ENCODE data around the gene IFNL4.
A peak's percentile ranks its signal among the peaks of the same experiment; 100 is the strongest.
"Not testable (repeated sequence)": the region's sequence is repeated elsewhere in the genome, so short reads cannot be mapped to it uniquely, and the experiment has no call there.

IFNL4 gene

DNA sequence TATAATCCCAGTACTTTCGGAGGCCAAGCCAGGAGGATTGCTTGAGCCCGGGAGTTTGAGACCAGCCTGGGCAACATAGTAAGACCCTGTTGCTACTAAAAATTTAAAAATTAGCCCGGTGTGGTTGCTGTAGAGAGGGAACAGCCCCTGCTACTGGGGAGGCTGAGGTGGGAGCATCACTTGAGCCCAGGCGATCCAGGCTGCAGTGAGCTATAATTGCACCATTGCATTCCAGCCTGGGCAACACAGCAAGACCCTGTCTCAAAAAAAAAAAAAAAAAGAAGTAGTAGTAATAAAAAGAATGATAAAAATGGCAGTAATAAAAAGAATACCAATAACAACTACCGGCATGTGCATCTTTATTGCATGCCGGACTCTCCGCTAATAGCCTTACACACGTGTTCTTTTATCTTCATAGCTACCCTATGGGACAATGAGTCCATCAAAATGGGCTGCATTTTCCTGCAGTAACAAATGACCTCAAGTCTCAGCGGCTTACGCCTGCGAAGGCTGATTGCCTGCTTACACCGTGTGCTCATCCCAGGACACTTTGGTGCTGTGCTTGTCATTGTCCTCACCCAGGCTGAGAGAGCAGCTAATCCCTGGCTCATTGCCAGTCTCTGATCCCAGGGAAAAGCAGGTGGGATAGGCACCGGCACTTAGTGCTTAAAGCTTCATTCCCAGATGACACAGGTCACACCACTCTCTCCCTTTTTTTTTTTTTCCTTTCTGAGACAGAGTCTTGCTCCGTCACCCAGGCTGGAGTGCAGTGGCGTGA is 30.2 kb downstream of the IFNL4 start:
- Histone ChIP-seq H3K23ac (ENCODE audit: low read length) (no peak overlapping the region), H3K36me3 (ENCODE audit: control insufficient read depth, insufficient read depth, low read length) (no peaks in the 10 kb centered on the region), H3K27me3 (ENCODE audit: insufficient read depth, low read length, poor library complexity) (no peaks in the 10 kb centered on the region), H2BK120ac (ENCODE audit: low read depth, low read length) (no peak overlapping the region), H3K4me2 (ENCODE audit: low read length) (no peak overlapping the region), H3K9ac (ENCODE audit: low read length) (no peak overlapping the region), H3K27ac (ENCODE audit: low read depth, low read length) (no peak overlapping the region), H2BK15ac (replicated peaks; ENCODE audit: low read depth) (no peak overlapping the region), H4K5ac (ENCODE audit: low read length) (no peak overlapping the region), H3K4me3 (ENCODE audit: low read length) (no peak overlapping the region), H2AK5ac (ENCODE audit: low read length) (no peak overlapping the region), H3K79me1 (ENCODE audit: low read length) (no peaks in the 10 kb centered on the region), H3K4me1 (ENCODE audit: control insufficient read depth, low read depth, low read length) (no peaks in the 10 kb centered on the region), H4K8ac (ENCODE audit: low read depth, low read length) (no peak overlapping the region), H3K56ac (ENCODE audit: low read length) (no peak overlapping the region), H3K4ac (ENCODE audit: low read depth, low read length) (no peak overlapping the region), H3K18ac (ENCODE audit: low read length) (no peak overlapping the region), H2BK5ac (ENCODE audit: low read length) (no peak overlapping the region), H3K79me2 (ENCODE audit: control insufficient read depth, insufficient read depth, low read length) (no peaks in the 10 kb centered on the region)
- no CpG with 5 or more reads among the region's 15 CpGs for WGBS (ENCODE audit: extremely low coverage, insufficient coverage, low lambda C conversion rate)
- no peak for DNase-seq

DNA sequence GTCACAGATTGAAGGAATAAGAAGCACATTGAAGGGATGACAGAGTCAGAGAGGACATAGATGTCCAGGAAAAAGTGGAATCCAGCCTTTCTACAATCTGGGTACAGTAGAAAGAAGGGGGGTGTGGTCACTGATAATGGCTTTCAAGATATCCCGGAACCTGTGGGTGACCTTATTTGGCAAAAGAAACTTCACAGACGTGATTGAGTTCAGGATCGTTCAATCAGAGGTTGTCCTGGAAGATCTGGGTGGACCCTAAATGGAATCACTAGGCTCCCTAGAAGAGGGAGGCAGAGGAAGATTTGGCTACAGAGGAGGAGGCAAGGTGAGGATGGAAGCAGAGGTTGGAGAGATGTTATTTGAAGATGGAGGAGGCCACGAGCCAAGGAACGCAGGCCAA is 31.6 kb downstream of the IFNL4 start:
- no CpG with 5 or more reads among the region's 5 CpGs for WGBS (ENCODE audit: extremely low coverage, insufficient coverage, low lambda C conversion rate)

DNA sequence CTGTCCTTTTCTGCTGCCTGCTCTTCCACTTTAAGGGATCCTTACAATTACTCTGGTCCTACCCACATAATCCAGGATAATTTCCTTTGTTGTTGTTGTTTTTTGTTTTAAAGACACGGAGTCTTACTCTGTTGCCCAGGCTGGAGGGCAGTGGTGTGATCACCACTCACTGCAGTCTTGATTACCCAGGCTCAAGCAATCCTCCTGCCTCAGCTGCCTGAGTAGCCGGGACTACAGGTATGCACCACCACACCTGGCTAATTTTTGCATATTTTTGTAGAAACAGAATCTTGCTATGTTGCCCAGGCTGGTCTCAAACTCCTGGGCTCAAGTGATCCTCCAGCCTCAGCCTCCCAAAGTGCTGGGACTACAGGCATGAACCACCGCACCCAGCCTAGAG is 33.3 kb downstream of the IFNL4 start:
- not testable (repeated sequence) for H3K4me2 ChIP-seq (ENCODE audit: low read length); H2BK15ac ChIP-seq (replicated peaks; ENCODE audit: low read depth); H3K36me3 ChIP-seq (ENCODE audit: control insufficient read depth, insufficient read depth, low read length); H3K79me1 ChIP-seq (ENCODE audit: low read length); H3K79me2 ChIP-seq (ENCODE audit: control insufficient read depth, insufficient read depth, low read length); H4K5ac ChIP-seq (ENCODE audit: low read length); H3K4me3 ChIP-seq (ENCODE audit: low read length); H2BK5ac ChIP-seq (ENCODE audit: low read length); H3K27me3 ChIP-seq (ENCODE audit: insufficient read depth, low read length, poor library complexity); H3K23ac ChIP-seq (ENCODE audit: low read length); H2BK120ac ChIP-seq (ENCODE audit: low read depth, low read length); H3K9ac ChIP-seq (ENCODE audit: low read length); DNase-seq; H4K8ac ChIP-seq (ENCODE audit: low read depth, low read length); H3K56ac ChIP-seq (ENCODE audit: low read length); H3K18ac ChIP-seq (ENCODE audit: low read length); H3K4ac ChIP-seq (ENCODE audit: low read depth, low read length); H3K4me1 ChIP-seq (ENCODE audit: control insufficient read depth, low read depth, low read length); H3K27ac ChIP-seq (ENCODE audit: low read depth, low read length); H2AK5ac ChIP-seq (ENCODE audit: low read length)
- no CpG with 5 or more reads among the region's 3 CpGs for WGBS (ENCODE audit: extremely low coverage, insufficient coverage, low lambda C conversion rate)

More for the DNA sequence above, 31.6 kb downstream of the IFNL4 start:
- no peak overlapping the region for H4K8ac ChIP-seq (ENCODE audit: low read depth, low read length)
- no peak overlapping the region for H3K4ac ChIP-seq (ENCODE audit: low read depth, low read length)
- H3K27ac ChIP-seq (ENCODE audit: low read depth, low read length), result no peak overlapping the region
- no peak overlapping the region for H3K18ac ChIP-seq (ENCODE audit: low read length)
- no peak overlapping the region for H2BK5ac ChIP-seq (ENCODE audit: low read length)
- no peak overlapping the region for H3K23ac ChIP-seq (ENCODE audit: low read length)
- no peak overlapping the region for H3K9ac ChIP-seq (ENCODE audit: low read length)
- DNase-seq, result no peak
- no peak overlapping the region for H2AK5ac ChIP-seq (ENCODE audit: low read length)
- no peak overlapping the region for H3K4me3 ChIP-seq (ENCODE audit: low read length)
- H3K27me3 ChIP-seq (ENCODE audit: insufficient read depth, low read length, poor library complexity), result no peaks in the 10 kb centered on the region
- H2BK15ac ChIP-seq (replicated peaks; ENCODE audit: low read depth), result no peak overlapping the region
- H2BK120ac ChIP-seq (ENCODE audit: low read depth, low read length), result no peak overlapping the region
- no peaks in the 10 kb centered on the region for H3K79me2 ChIP-seq (ENCODE audit: control insufficient read depth, insufficient read depth, low read length)
- no peak overlapping the region for H4K5ac ChIP-seq (ENCODE audit: low read length)
- no peak overlapping the region for H3K4me2 ChIP-seq (ENCODE audit: low read length)
- no peaks in the 10 kb centered on the region for H3K36me3 ChIP-seq (ENCODE audit: control insufficient read depth, insufficient read depth, low read length)
- H3K79me1 ChIP-seq (ENCODE audit: low read length), result no peaks in the 10 kb centered on the region
- no peak overlapping the region for H3K56ac ChIP-seq (ENCODE audit: low read length)
- no peaks in the 10 kb centered on the region for H3K4me1 ChIP-seq (ENCODE audit: control insufficient read depth, low read depth, low read length)

DNA sequence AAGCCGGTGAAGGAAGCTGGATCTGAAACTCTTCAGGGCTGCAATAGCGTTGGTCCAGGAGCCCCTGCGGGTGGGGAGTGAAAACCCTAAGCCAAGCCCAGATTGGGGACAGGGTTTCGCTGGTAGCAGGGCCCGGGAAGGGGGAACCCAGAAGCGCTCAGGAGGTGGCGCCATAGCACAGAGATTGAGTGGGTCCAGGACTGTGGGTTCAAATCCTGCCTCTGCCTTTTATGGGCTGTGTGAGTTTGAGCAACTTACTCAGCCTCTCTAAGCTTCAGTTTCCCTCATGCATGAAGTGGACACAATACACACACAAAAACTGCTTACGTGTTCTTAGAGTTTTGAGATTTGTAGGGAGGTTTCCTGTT is 36.3 kb downstream of the IFNL4 start:
- Histone ChIP-seq H3K4me2 (ENCODE audit: low read length) (no peak overlapping the region), H3K4ac (ENCODE audit: low read depth, low read length) (no peak overlapping the region), H2AK5ac (ENCODE audit: low read length) (no peak overlapping the region), H3K56ac (ENCODE audit: low read length) (no peak overlapping the region), H3K27ac (ENCODE audit: low read depth, low read length) (no peak overlapping the region), H3K9ac (ENCODE audit: low read length) (no peak overlapping the region), H4K8ac (ENCODE audit: low read depth, low read length) (no peak overlapping the region), H4K5ac (ENCODE audit: low read length) (no peak overlapping the region), H3K36me3 (ENCODE audit: control insufficient read depth, insufficient read depth, low read length) (no peaks in the 10 kb centered on the region), H2BK15ac (replicated peaks; ENCODE audit: low read depth) (no peak overlapping the region), H2BK5ac (ENCODE audit: low read length) (no peak overlapping the region), H3K27me3 (ENCODE audit: insufficient read depth, low read length, poor library complexity) (no peaks in the 10 kb centered on the region), H3K79me2 (ENCODE audit: control insufficient read depth, insufficient read depth, low read length) (no peaks in the 10 kb centered on the region), H3K4me1 (ENCODE audit: control insufficient read depth, low read depth, low read length) (no peaks in the 10 kb centered on the region), H3K18ac (ENCODE audit: low read length) (no peak overlapping the region), H3K79me1 (ENCODE audit: low read length) (no peaks in the 10 kb centered on the region), H2BK120ac (ENCODE audit: low read depth, low read length) (no peak overlapping the region), H3K4me3 (ENCODE audit: low read length) (no peak overlapping the region), H3K23ac (ENCODE audit: low read length) (no peak overlapping the region)
- WGBS (ENCODE audit: extremely low coverage, insufficient coverage, low lambda C conversion rate), result no CpG with 5 or more reads among the region's 8 CpGs
- peak; percentile 59 for DNase-seq

DNA sequence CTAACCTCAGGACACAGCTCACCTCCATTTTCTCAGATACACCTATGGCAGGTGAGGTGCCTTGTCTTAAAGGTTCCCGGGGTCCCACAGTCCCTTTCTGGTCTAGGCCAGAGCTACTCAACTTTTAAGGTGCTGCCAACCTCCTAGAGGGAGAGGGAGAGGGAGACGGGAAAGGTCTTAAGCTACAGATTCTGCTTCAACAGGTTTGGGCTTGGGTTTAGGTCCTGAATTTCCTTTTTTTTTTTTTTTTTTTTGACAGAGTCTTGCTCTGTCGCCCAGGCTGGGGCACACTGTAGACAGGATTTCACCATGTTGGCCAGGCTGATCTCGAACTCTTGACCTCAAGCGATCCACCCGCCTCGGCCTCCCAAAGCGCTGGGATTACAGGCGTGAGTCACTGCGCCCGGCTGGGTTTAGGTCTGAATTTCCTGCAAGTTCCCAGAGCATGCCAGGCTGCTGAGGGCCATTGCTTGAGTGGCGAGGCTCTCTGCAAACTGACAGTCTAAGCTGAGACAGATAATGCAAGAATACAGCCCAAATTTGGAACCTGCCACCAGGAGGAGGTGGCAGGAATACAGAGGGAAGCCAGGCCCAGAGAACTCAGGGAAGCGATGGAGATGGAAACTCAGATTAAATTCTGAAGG is 36.8 kb downstream of the IFNL4 start:
- no peaks in the 10 kb centered on the region for H3K36me3 ChIP-seq (ENCODE audit: control insufficient read depth, insufficient read depth, low read length)
- H4K5ac ChIP-seq (ENCODE audit: low read length), result no peak overlapping the region
- no peak overlapping the region for H2BK120ac ChIP-seq (ENCODE audit: low read depth, low read length)
- no peak overlapping the region for H3K4ac ChIP-seq (ENCODE audit: low read depth, low read length)
- no peak overlapping the region for H3K4me3 ChIP-seq (ENCODE audit: low read length)
- H3K79me1 ChIP-seq (ENCODE audit: low read length), result no peaks in the 10 kb centered on the region
- H3K27ac ChIP-seq (ENCODE audit: low read depth, low read length), result no peak overlapping the region
- no peak overlapping the region for H2BK5ac ChIP-seq (ENCODE audit: low read length)
- H3K23ac ChIP-seq (ENCODE audit: low read length), result no peak overlapping the region
- H3K56ac ChIP-seq (ENCODE audit: low read length), result no peak overlapping the region
- no peaks in the 10 kb centered on the region for H3K79me2 ChIP-seq (ENCODE audit: control insufficient read depth, insufficient read depth, low read length)
- H2AK5ac ChIP-seq (ENCODE audit: low read length), result no peak overlapping the region
- H2BK15ac ChIP-seq (replicated peaks; ENCODE audit: low read depth), result no peak overlapping the region
- H3K4me1 ChIP-seq (ENCODE audit: control insufficient read depth, low read depth, low read length), result no peaks in the 10 kb centered on the region
- no peaks in the 10 kb centered on the region for H3K27me3 ChIP-seq (ENCODE audit: insufficient read depth, low read length, poor library complexity)
- no peak overlapping the region for H4K8ac ChIP-seq (ENCODE audit: low read depth, low read length)
- no CpG with 5 or more reads among the region's 13 CpGs for WGBS (ENCODE audit: extremely low coverage, insufficient coverage, low lambda C conversion rate)
- H3K9ac ChIP-seq (ENCODE audit: low read length), result no peak overlapping the region
- DNase-seq, result no peak
- H3K18ac ChIP-seq (ENCODE audit: low read length), result no peak overlapping the region
- no peak overlapping the region for H3K4me2 ChIP-seq (ENCODE audit: low read length)
